SK-N-MC (cell line): ENCODE data around the gene INPP5E.

Experiments used
- EZH2 ChIP-seq: fragments of 200-600 bp; sonication (generic); IDR thresholded peaks from one replicate; pipeline ENCODE4 v1.6.1; 2017; ENCODE audit warnings: antibody characterized with exemption
- FOXP2 ChIP-seq: optimal IDR thresholded peaks from 2 replicates; pipeline ENCODE3; 2011; ENCODE audit warnings: mild to moderate bottlenecking, moderate library complexity; ENCODE audit not compliant: insufficient read depth; ENCODE audit errors: extremely low read length, control extremely low read depth
- POLR2AphosphoS5 ChIP-seq: IDR thresholded peaks from 2 replicates; pipeline ENCODE4 v1.6.1; 2012; ENCODE audit warnings: mild to moderate bottlenecking, low read depth, low read length, borderline replicate concordance

DNA sequence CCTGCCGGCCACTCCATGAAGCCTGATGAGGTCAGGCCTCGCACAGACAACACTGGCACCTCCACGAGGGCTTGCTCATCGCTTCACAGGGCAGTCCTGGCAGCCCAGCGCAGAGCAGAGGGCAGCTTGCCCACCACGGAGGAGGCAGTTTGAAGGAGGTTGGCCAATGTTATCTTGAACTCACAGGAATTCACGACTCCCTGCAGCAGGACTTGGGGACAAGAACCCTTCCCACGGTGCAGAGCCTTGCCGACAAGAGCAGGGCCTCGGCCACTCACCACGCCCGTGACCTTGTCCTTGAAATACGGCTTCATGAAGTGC is 44.7 kb downstream of the INPP5E start:
- no peak for TF ChIP-seq POLR2AphosphoS5
- no peak for TF ChIP-seq EZH2
- TF ChIP-seq FOXP2 = no peak
